T-helper 17 cell (primary cell): Measurements from ENCODE around the gene SLC38A9. TPM values are rescaled to one million over a fixed set of nuclear protein-coding genes. Genes with fewer than 3 reads are reported as not detected.
"Not testable (repeated sequence)": the region's sequence is repeated elsewhere in the genome, so short reads cannot be mapped to it uniquely, and the experiment has no call there.

Experiments used
- ATAC-seq: fragments of 150-1000 bp; cut with Tn5 transposase; 2 replicates; pipeline ENCODE4 v1.10.0; 2021; ENCODE audit warnings: mild to moderate bottlenecking, moderate library complexity
- DNase-seq, 3 donors: peaks; one replicate each; pipeline versions ENCODE4 v3.0.0 to v3.0.0-alpha.2; 2020 to 2021
- H3K9me3 ChIP-seq: one replicate; pipeline ENCODE4 v1.7.0; 2013; ENCODE audit warnings: low read length, mild to moderate bottlenecking; ENCODE audit not compliant: control insufficient read depth, poor library complexity, severe bottlenecking
- H3K27ac Mint-ChIP-seq: one replicate; pipeline ENCODE4 v1.8.0; 2022; ENCODE audit warnings: mild to moderate bottlenecking, moderate library complexity, mixed read lengths
- H3K27me3 Mint-ChIP-seq: one replicate; pipeline ENCODE4 v1.8.0; 2022; ENCODE audit warnings: mixed read lengths
- H3K36me3 Mint-ChIP-seq: one replicate; pipeline ENCODE4 v1.8.0; 2022; ENCODE audit warnings: low read depth, mixed read lengths
- H3K4me1 Mint-ChIP-seq: one replicate; pipeline ENCODE4 v1.8.0; 2022; ENCODE audit warnings: mild to moderate bottlenecking, mixed read lengths
- H3K4me3 Mint-ChIP-seq: one replicate; pipeline ENCODE4 v1.8.0; 2022; ENCODE audit warnings: mild to moderate bottlenecking, moderate library complexity, mixed read lengths
- total RNA-seq, 4 donors: library from RNA in 2 of 4; stranded (reverse) in 2 of 4; gene quantifications; one replicate each; pipeline ENCODE4 v1.2.3 and lab custom pipeline; 2022 to 2026

SLC38A9 gene
- total RNA-seq, 2 donors from 2014 or later, result 15.7 to 19.0 TPM

GRCh38 chr5:55724281-55724680, 12.2 kb upstream of the SLC38A9 start:
- H3K9me3 ChIP-seq, result no peaks in the 10 kb centered on the region
- no peak overlapping the region for H3K4me3 Mint-ChIP-seq
- no peaks in the 10 kb centered on the region for H3K27me3 Mint-ChIP-seq
- DNase-seq, result no peak
- no peak overlapping the region for H3K27ac Mint-ChIP-seq
- no peak for ATAC-seq
- peaks cover 4% of the 10 kb centered on the region for H3K36me3 Mint-ChIP-seq
- H3K4me1 Mint-ChIP-seq, result peaks cover 3% of the 10 kb centered on the region

- Mint-ChIP-seq H3K27me3 (peaks cover 6% of the 10 kb centered on the region), H3K27ac (no peak overlapping the region), H3K36me3 (peaks cover 4% of the 10 kb centered on the region), H3K4me3 (no peak overlapping the region), H3K4me1 (peaks cover 3% of the 10 kb centered on the region)
- DNase-seq (no peak), ATAC-seq (no peak)
- H3K9me3 ChIP-seq, result no peaks in the 10 kb centered on the region
Observed at GRCh38 chr5:55720188-55720703, 8.1 kb upstream of the SLC38A9 start.

GRCh38 chr5:55719026-55719425, 6.9 kb upstream of the SLC38A9 start:
- not testable (repeated sequence) for H3K9me3 ChIP-seq, DNase-seq, H3K36me3 Mint-ChIP-seq, H3K27ac Mint-ChIP-seq, ATAC-seq, H3K4me1 Mint-ChIP-seq, H3K4me3 Mint-ChIP-seq, H3K27me3 Mint-ChIP-seq

- H3K27me3 Mint-ChIP-seq, result peaks cover 6% of the 10 kb centered on the region
- no peaks in the 10 kb centered on the region for H3K9me3 ChIP-seq
- H3K36me3 Mint-ChIP-seq, result peaks cover 4% of the 10 kb centered on the region
- ATAC-seq (no peak), DNase-seq (no peak)
- H3K27ac Mint-ChIP-seq, result no peak overlapping the region
- no peak overlapping the region for H3K4me3 Mint-ChIP-seq
- peaks cover 9% of the 10 kb centered on the region for H3K4me1 Mint-ChIP-seq
Observed at GRCh38 chr5:55715519-55716078, 3.5 kb upstream of the SLC38A9 start.

GRCh38 chr5:55714749-55715148, 2.6 kb upstream of the SLC38A9 start:
- H3K4me3 Mint-ChIP-seq, result no peak overlapping the region
- no peak overlapping the region for H3K27ac Mint-ChIP-seq
- H3K36me3 Mint-ChIP-seq, result no peaks in the 10 kb centered on the region
- H3K27me3 Mint-ChIP-seq, result peaks cover 6% of the 10 kb centered on the region
- no peak for DNase-seq
- H3K4me1 Mint-ChIP-seq, result peaks cover 9% of the 10 kb centered on the region
- ATAC-seq, result no peak
- no peaks in the 10 kb centered on the region for H3K9me3 ChIP-seq

- peaks cover 9% of the 10 kb centered on the region for H3K4me1 Mint-ChIP-seq
- H3K36me3 Mint-ChIP-seq, result no peaks in the 10 kb centered on the region
- H3K9me3 ChIP-seq, result no peaks in the 10 kb centered on the region
- peaks cover 6% of the 10 kb centered on the region for H3K27me3 Mint-ChIP-seq
- no peak overlapping the region for H3K27ac Mint-ChIP-seq
- DNase-seq, result no peak
- H3K4me3 Mint-ChIP-seq, result no peak overlapping the region
- ATAC-seq, result no peak
Observed at GRCh38 chr5:55714339-55714738, 2.2 kb upstream of the SLC38A9 start.

GRCh38 chr5:55713871-55714270, 1.7 kb upstream of the SLC38A9 start:
- peaks cover 6% of the 10 kb centered on the region for H3K27me3 Mint-ChIP-seq

DNA sequence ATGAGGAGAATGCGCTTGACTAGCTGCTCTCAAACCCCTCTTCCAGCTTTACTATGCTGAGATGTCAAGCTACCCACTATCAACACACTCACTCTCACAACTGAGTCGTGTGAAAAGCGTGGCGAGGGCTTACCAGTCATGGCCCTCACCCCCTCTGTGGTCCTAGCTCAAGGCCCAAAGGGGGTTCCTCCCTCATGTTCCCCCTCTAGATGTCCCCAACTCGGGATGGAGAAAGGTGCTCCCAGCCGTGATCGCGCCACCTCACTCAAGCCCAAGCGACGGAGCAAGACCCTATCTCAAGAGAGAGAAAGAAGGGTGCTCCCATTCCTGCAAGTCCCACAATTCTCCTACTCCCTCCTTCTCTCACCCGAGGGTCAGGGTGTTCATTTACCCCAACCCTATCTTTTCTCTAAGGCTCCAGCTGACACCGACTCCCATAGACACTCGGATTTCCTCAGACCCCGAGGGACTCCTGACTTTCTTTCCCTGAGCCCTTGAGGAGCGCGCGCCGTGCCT, 559 bp downstream of the SLC38A9 start:
- Mint-ChIP-seq H3K27ac (peak overlapping the region; percentile 96), H3K27me3 (no peaks in the 10 kb centered on the region), H3K4me1 (peaks cover 12% of the 10 kb centered on the region), H3K4me3 (peak overlapping the region; percentile 98), H3K36me3 (no peaks in the 10 kb centered on the region)
- ATAC-seq (no peak), DNase-seq (no peak)
- no peaks in the 10 kb centered on the region for H3K9me3 ChIP-seq

More at GRCh38 chr5:55713871-55714270, 1.7 kb upstream of the SLC38A9 start:
- no peak for DNase-seq
- no peaks in the 10 kb centered on the region for H3K36me3 Mint-ChIP-seq
- H3K4me1 Mint-ChIP-seq, result peaks cover 9% of the 10 kb centered on the region
- no peaks in the 10 kb centered on the region for H3K9me3 ChIP-seq
- no peak overlapping the region for H3K27ac Mint-ChIP-seq
- no peak overlapping the region for H3K4me3 Mint-ChIP-seq
- no peak for ATAC-seq

DNA sequence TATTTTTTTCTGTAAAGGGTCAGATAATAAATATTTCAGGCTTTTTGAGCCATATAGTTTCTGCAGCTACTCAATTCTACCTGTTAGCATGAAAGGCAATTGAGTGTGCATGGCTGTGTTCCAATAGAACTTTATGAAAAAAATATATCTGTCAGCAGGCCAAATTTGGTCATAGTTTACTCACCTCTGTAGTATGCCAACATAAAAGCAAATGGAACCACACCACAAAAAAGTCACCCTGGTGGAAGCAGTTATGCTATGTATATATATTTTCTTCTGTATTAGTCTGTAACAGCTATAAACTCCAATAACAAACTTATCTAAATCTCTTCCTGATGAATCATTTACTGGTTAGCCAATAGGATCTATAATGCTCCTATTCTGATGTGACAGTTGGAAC, 3.4 kb downstream of the SLC38A9 start:
- DNase-seq (no peak), ATAC-seq (no peak)
- Mint-ChIP-seq H3K4me3 (no peak overlapping the region), H3K36me3 (no peaks in the 10 kb centered on the region), H3K27me3 (no peaks in the 10 kb centered on the region), H3K4me1 (peaks cover 12% of the 10 kb centered on the region), H3K27ac (no peak overlapping the region)
- H3K9me3 ChIP-seq, result no peaks in the 10 kb centered on the region

DNA sequence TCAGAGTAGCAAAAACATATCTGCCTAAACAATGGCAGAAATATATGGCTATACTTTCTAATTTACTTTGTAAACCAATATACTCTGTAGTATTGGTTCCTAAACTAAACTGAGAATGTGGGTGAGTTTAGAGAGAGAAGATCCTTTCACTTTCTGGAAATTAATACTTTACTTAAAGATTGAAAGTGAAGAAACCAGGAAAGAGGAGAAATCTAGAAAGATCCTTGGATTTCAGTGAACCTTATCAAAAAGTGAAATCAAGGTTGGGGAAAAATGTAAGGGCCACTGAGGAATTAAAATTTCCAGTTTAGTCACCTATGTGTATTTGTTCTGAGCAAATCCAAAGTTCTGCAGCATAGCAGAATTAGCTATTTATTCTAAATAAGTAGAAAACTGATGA, 5.9 kb downstream of the SLC38A9 start:
- Mint-ChIP-seq H3K4me1 (peaks cover 7% of the 10 kb centered on the region), H3K27ac (no peak overlapping the region), H3K4me3 (no peak overlapping the region), H3K36me3 (no peaks in the 10 kb centered on the region), H3K27me3 (no peaks in the 10 kb centered on the region)
- DNase-seq (no peak), ATAC-seq (no peak)
- no peaks in the 10 kb centered on the region for H3K9me3 ChIP-seq

DNA sequence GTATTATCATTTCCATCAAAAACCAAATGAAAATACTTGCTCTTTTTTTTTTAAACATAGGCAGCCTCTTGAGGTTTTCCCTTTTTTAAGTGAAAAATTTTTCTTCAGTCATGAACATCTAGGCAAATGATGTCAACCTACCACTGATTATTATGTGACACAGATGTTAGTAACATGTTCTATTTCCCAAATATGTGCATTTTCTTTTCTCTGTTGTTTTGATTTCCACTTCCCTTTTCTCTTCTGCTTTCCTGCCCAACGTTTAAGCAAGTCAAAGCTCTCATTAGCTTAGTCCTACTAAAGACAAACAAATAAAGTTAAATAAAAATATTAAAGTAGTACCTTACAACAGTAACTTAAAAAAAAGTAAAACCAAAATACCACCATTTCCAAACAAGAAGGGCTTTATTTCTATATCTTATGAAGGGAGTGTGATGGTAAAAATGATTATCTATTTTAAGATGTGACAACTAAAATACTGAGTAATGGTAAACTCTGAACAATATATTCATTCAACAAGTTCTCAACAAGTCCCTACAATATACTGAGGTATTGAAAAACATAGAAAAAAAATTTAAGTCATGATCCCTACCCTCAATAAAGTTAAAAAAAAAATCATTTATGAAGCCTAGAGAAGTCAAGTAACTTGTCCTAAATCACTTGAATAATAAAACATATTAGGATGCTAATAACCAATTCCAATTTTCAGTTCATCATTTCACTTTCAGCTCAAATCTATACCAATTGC, 9.4 kb downstream of the SLC38A9 start:
- H3K9me3 ChIP-seq, result no peaks in the 10 kb centered on the region
- Mint-ChIP-seq H3K27ac (no peak overlapping the region), H3K4me1 (peaks cover 13% of the 10 kb centered on the region), H3K27me3 (no peaks in the 10 kb centered on the region), H3K36me3 (peaks cover 2% of the 10 kb centered on the region), H3K4me3 (no peak overlapping the region)
- DNase-seq, result no peak
- ATAC-seq, result no peak

DNA sequence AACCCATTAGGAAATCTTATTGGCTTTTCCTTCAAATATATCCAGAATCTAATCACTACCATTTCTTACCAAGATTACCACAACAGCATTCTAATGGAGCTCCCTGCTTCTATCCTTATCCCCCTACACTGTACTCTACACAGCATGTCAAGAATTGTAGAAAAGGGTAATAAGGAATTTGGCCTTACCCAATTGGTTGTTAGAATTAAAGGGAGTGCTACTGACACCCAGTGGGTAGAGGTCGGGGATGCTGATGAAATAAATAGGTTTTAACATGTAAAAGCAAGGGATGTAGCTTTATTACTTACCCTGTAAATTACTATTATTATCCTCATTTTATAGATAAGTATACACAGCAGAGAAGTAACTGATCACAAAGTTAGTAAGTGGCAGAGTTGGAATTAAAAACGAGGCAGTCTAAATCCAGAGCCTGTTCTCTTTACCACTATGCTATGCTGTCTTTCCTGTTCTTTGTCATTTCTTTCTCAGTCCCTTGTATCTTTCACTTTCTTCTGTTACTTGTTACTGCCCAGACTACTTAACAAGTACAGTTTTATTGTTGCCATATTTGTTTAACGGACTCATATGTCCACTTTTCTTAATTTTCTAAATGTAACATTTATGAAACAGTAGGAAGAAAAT, 10.5 kb downstream of the SLC38A9 start:
- Mint-ChIP-seq H3K27me3 (no peaks in the 10 kb centered on the region), H3K27ac (peak overlapping the region; percentile 0), H3K4me3 (no peak overlapping the region), H3K4me1 (peaks cover 10% of the 10 kb centered on the region), H3K36me3 (peaks cover 2% of the 10 kb centered on the region)
- ATAC-seq (no peak), DNase-seq (no peak)
- H3K9me3 ChIP-seq, result no peaks in the 10 kb centered on the region

- Mint-ChIP-seq H3K27ac (peak overlapping the region; percentile 0), H3K36me3 (peaks cover 2% of the 10 kb centered on the region)
- no peak for DNase-seq
Observed at GRCh38 chr5:55700745-55701144, 11.4 kb downstream of the SLC38A9 start.

More at GRCh38 chr5:55700745-55701144, 11.4 kb downstream of the SLC38A9 start:
- Mint-ChIP-seq H3K27me3 (no peaks in the 10 kb centered on the region), H3K4me1 (peaks cover 10% of the 10 kb centered on the region), H3K4me3 (no peak overlapping the region)
- ATAC-seq, result no peak
- H3K9me3 ChIP-seq, result no peaks in the 10 kb centered on the region
